Muscle layer of duodenum (tissue), 2 donors: ENCODE data around the gene JAK1.

Experiments used
- H3K27ac ChIP-seq: one replicate; pipeline ENCODE4 v1.7.0; 2013; ENCODE audit warnings: mild to moderate bottlenecking, low read length
- H3K27me3 ChIP-seq: one replicate; pipeline ENCODE4 v1.7.0; 2013; ENCODE audit warnings: low read depth, mild to moderate bottlenecking, control low read depth, low read length
- H3K36me3 ChIP-seq, 2 donors: one replicate each; pipeline ENCODE4 v1.7.0; 2013; ENCODE audit warnings: low read length in 2 of 2, control low read depth in 1 of 2, mild to moderate bottlenecking in 1 of 2; ENCODE audit not compliant: insufficient read depth in 2 of 2, control insufficient read depth in 1 of 2
- H3K4me1 ChIP-seq, 2 donors: one replicate each; pipeline ENCODE4 v1.7.0; 2013; ENCODE audit warnings: low read length in 2 of 2, mild to moderate bottlenecking in 2 of 2, control low read depth in 1 of 2, moderate library complexity in 1 of 2; ENCODE audit not compliant: insufficient read depth in 2 of 2, control insufficient read depth in 1 of 2
- H3K4me3 ChIP-seq, 2 donors: one replicate each; pipeline ENCODE4 v1.7.0; 2013; ENCODE audit warnings: low read length in 2 of 2, low read depth in 1 of 2, mild to moderate bottlenecking in 1 of 2
- H3K9me3 ChIP-seq, 2 donors: one replicate each; pipeline ENCODE4 v1.7.0; 2013; ENCODE audit warnings: low read length in 2 of 2, control low read depth in 1 of 2, mild to moderate bottlenecking in 1 of 2; ENCODE audit not compliant: control insufficient read depth in 1 of 2
- donor health status: healthy.

Gene JAK1

DNA sequence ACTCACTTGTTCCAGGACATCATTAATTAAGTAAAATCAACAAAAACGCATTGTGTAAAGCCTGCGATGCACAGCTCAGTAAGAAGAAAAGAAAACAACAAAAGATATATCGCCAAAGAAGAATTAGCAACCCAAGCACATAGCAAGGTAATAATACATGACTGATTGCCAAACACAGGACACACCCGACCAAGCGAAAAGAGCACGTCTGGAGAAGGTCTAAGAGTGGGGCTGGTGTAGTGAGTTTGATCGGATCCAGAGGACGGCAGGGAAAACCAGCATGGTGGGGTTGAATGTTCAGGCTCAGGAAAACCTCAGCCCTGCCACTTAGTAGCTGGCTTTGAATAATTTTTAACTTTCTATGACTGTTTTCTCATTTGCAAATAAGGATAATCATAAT, 69.8 kb downstream of the JAK1 start:
- Histone ChIP-seq H3K36me3 (no peaks in the 10 kb centered on the region), H3K27ac (no peak overlapping the region), H3K27me3 (no peaks in the 10 kb centered on the region), H3K4me1 (peaks cover 20 to 25% of the 10 kb centered on the region in 2 donors), H3K9me3 (no peaks in the 10 kb centered on the region), H3K4me3 (no peak overlapping the region)

DNA sequence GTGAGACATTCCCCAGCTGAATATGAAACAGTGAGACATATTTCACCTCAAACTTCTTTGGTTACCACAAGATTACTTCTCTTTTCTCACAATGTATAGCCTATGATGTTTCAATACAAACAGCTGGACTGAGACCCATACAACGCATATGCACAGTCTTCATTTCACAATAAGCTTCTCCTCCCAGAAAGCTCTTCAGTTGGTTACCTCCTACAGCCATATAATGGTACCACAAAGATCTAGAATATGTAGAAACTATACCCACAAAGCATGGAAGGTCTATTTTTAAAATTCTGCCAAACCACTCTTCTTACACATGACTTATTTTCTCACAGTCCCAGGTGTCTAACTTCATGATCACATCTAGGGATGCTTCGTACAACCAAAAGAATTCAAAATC, 70.8 kb downstream of the JAK1 start:
- Histone ChIP-seq H3K36me3 (no peaks in the 10 kb centered on the region), H3K4me3 (no peak overlapping the region), H3K4me1 (peaks cover 27 to 28% of the 10 kb centered on the region in 2 donors), H3K9me3 (no peaks in the 10 kb centered on the region), H3K27ac (no peak overlapping the region), H3K27me3 (no peaks in the 10 kb centered on the region)

DNA sequence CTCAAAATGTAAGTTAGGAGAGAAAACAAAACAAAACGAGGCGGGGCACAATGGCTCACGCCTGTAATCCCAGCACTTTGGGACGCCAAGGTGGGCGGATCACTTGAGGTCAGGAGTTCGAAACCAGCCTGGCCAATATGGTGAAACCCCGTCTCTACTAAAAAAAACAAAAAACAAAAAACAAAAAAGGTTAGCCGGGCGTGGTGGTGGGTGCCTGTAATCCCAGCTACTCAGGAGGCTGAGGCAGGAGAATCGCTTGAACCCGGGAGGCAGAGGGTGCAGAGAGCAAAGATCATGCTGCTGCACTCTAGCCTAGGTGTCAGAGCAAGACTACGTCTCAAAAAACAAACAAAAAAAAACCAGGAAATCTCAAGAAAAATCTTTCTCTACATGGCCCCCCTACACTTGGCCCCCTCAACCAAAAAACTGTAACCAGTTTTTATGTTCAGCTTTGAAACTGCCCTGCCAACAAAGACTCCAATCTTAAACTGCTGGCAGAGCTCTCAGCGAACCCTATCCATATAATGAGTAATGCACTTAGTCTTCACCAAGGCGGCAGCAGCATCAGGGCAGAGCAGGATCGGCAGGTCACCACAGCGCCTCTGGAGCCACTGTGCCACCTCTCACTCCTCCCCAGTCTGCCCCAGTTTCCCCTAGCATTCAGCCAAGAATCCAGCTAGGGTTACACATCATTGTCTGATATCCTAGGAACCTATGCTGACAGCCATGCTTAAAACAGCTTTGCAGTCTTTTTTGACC, 71.7 kb downstream of the JAK1 start:
- peaks cover 28% of the 10 kb centered on the region in 2 donors for H3K4me1 ChIP-seq
- H3K36me3 ChIP-seq = no peaks in the 10 kb centered on the region
- no peaks in the 10 kb centered on the region for H3K27me3 ChIP-seq
- no peak overlapping the region for H3K27ac ChIP-seq
- H3K9me3 ChIP-seq = no peaks in the 10 kb centered on the region
- no peak overlapping the region for H3K4me3 ChIP-seq

DNA sequence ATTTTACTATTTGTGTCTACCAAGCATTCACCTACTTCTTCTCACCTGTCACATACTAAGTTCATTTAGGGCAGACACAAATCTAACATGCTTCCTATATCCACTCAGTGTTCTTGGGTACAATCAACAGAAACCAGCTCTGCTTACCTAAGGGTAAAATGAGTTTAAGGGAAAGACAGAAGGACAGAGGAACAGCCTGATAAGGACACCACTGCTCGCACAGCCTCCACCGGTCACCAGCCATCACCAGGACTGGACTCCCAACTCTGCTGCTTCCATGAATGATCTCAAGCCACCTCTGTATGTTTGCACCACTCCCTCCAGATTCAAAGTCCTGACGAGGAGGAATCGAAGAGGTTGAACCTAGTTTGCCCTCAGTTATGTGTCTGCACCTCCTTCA, 72.4 kb downstream of the JAK1 start:
- no peaks in the 10 kb centered on the region for H3K27me3 ChIP-seq
- no peaks in the 10 kb centered on the region for H3K9me3 ChIP-seq
- peaks cover 28 to 35% of the 10 kb centered on the region in 2 donors for H3K4me1 ChIP-seq
- no peak overlapping the region for H3K4me3 ChIP-seq
- no peaks in the 10 kb centered on the region for H3K36me3 ChIP-seq
- no peak overlapping the region for H3K27ac ChIP-seq

DNA sequence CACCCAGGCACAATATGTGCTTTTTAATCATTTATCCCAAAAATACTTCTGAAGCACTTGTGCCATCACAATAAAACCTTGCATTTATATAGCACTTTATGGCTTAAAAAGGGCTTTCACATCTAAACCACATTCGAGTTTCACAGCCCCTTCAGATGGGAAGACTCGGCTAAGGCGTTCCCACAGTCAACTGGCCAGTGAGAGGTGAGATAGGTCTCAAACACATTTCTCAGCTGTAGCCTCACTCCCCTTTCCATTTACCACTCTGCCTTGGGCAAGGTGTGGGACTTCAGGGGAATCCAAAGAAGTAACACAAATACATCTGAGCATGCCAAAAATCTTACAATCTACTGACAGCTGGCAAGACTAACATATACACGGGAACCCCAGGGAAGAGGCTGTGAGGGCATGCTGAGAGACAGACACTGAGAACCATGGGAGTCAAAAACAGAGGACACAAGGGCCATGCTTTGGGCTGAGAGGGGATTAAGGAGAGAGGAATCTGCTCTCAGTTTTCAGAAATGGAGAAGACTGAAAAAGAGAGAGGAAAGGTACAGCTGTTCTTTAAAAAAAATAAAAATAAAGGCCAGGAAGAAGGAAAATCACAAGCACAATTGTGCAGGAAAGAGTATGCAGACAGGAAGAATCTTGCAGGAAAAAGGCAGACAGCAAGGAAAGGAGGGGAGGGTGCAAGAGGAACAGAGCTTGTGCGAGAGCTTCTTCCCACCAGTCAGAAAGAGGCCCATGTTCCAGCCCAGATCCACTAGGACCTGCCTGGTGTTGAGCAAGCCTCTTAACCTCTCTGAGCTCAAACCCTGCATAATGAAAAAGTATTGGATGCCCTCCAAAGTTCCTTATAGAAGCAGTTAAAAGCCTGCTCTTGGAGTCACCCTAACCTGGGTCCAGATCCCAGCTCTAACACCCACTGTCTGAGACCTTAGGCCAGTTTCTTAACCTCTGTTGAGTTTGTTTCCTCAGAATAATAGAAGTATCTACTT, 73.5 kb downstream of the JAK1 start:
- H3K4me1 ChIP-seq = peaks cover 20 to 32% of the 10 kb centered on the region in 2 donors
- no peak overlapping the region for H3K27ac ChIP-seq
- no peak overlapping the region for H3K4me3 ChIP-seq
- H3K36me3 ChIP-seq = no peaks in the 10 kb centered on the region
- no peaks in the 10 kb centered on the region for H3K9me3 ChIP-seq
- no peaks in the 10 kb centered on the region for H3K27me3 ChIP-seq

DNA sequence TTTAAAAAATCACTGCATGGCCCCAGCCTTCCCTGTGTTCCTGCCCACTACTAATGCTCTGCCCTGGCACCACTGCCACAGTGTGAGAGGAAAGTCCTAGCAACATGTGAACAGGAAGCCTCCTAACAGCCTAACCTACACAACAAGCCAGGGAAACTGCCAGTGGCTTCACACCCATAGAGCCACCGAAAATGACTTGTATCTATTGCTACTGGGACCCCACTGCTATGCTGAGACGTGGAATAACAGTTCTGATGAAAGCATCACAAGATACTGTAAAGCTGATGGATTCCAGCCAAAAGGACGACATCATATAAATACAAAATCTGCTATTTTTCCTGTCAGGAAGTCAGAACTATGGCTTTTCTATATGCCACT, 74.9 kb downstream of the JAK1 start:
- Histone ChIP-seq H3K9me3 (no peaks in the 10 kb centered on the region), H3K27me3 (no peaks in the 10 kb centered on the region), H3K4me3 (no peak overlapping the region), H3K27ac (no peak overlapping the region), H3K36me3 (no peaks in the 10 kb centered on the region), H3K4me1 (peaks cover 16 to 32% of the 10 kb centered on the region in 2 donors)

DNA sequence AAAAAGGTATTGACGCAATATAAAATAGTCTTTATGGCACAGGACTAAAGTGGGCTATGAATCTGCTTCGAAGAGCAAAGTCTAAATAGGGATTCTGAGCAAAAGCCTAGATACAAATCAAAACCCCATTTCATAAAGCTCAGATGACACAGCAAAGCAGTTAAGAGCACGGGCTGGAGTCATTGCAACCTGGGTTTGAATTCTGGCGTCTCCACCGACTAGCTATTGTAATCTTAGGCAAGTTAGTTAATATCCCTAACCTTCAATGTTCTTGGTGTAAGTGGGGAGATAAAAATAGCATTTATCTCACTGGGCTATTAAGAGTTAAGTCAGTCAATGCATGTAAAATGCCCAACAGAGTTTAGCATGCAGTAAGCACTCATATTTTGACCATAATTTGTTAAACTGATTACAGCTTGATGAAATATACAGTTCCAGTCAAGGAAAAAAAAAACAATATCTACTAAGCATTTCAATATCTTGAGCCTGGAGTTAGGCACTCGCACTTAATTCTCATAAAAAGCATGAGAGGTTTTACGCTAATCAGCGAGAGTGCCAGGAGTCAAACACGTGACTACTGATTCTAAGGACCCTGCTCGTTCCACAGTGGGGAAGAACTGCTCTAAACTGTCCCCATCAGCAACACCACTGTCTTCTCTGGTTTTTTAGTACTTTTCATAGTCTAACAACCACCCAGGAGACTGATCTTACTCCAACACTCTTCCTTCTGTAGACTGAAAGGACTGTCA, 75.5 kb downstream of the JAK1 start:
- no peaks in the 10 kb centered on the region for H3K36me3 ChIP-seq
- H3K27me3 ChIP-seq = no peaks in the 10 kb centered on the region
- peaks cover 16 to 32% of the 10 kb centered on the region in 2 donors for H3K4me1 ChIP-seq
- H3K4me3 ChIP-seq = no peak overlapping the region
- no peak overlapping the region for H3K27ac ChIP-seq
- no peaks in the 10 kb centered on the region for H3K9me3 ChIP-seq

DNA sequence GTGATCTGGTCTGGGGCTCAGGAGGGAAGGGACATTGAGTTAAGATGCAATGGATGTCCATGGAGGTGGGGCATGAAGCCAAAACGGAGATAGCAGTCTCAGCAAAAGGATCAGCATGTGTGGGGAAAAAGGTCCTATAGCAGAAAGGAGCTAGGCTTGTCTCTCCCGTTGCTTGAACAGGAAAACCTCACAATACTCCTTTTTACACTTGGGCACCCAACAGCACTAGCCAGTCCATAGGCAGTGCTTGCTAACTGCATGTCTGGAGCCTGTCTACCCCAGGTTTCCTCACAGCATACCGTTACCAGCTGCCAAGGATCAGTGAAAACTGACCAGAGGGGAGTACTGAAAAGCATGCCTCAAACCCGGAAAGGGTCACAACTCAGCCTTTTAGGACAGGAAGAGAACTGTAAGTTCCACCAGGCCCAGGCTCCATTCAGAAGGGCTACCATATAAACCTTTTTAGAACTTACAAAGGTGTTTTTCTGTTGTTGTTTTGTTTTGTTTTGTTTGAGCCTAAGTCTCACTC, 78.6 kb downstream of the JAK1 start:
- peaks cover 0 to 6% of the 10 kb centered on the region in 2 donors for H3K36me3 ChIP-seq
- H3K27me3 ChIP-seq = no peaks in the 10 kb centered on the region
- H3K27ac ChIP-seq = no peak overlapping the region
- no peak overlapping the region for H3K4me3 ChIP-seq
- peaks cover 12 to 25% of the 10 kb centered on the region in 2 donors for H3K4me1 ChIP-seq
- no peaks in the 10 kb centered on the region for H3K9me3 ChIP-seq

DNA sequence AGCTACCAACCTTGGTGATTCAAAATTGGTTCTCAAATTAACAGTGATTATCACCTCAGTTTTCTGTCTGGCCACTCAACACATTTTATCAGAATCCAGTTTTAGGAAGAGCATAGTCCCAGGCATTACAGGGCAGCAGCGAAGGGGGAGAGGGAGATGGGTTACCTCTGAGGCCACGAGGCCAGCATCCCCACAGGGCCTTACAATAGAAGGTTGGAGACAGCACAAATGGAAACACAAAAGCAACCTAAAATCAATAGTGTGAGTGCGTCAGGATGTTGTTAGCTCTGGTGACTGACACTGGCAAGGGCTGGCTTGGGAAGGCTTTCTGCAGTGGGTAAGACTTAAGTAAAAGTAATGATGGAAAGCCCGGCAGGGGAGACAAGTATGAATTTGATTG, 79.5 kb downstream of the JAK1 start:
- Histone ChIP-seq H3K9me3 (no peaks in the 10 kb centered on the region), H3K36me3 (peaks cover 0 to 9% of the 10 kb centered on the region in 2 donors), H3K4me3 (no peak overlapping the region), H3K27me3 (no peaks in the 10 kb centered on the region), H3K4me1 (peaks cover 6 to 23% of the 10 kb centered on the region in 2 donors), H3K27ac (no peak overlapping the region)

DNA sequence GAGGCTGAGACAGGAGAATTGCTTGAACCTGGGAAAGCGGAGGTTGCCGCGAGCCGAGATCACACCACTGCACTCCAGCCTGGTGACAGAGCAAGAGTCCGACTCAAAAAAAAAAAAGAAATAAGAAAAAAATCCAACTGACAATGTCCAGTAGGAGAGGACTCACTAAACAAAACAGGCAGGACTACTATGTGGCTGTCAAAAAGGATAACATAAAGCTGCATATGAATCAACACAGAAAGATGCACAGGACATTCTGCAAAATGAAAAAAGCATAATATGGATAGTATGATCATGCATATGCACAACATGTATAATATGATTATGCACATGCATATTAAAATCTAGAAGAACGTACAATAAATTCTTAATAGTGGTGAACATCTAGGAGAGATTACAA, 80.7 kb downstream of the JAK1 start:
- no peaks in the 10 kb centered on the region for H3K27me3 ChIP-seq
- no peak overlapping the region for H3K4me3 ChIP-seq
- no peaks in the 10 kb centered on the region for H3K9me3 ChIP-seq
- H3K36me3 ChIP-seq = peaks cover 0 to 9% of the 10 kb centered on the region in 2 donors
- H3K27ac ChIP-seq = no peak overlapping the region
- peaks cover 0 to 13% of the 10 kb centered on the region in 2 donors for H3K4me1 ChIP-seq
